Heart left ventricle (tissue), 16 donors: ENCODE measurements around the gene KNL1. TPM values are rescaled to one million over a fixed set of nuclear protein-coding genes. Genes with fewer than 3 reads are reported as not detected.

Experiments
- ATAC-seq, 4 donors: fragments of 200-7000 bp; cut with Tn5 transposase; one replicate each; pipeline ENCODE4 v1.9.1; 2020 to 2022; ENCODE audit warnings: moderate library complexity in 4 of 4, mild to moderate bottlenecking in 3 of 4, moderate number of reproducible peaks in 1 of 4
- DNase-seq, 5 donors: peaks; one replicate each; pipeline ENCODE4 v3.0.0-alpha.2; 2020
- H3K27ac ChIP-seq, 12 donors: fragments of 200-600 bp; sonication (generic) in 4 of 12; one replicate each; pipeline versions ENCODE4 v1.5.0 to v1.8.0; 2016 to 2022; ENCODE audit warnings: mild to moderate bottlenecking in 2 of 12
- H3K27me3 ChIP-seq, 9 donors: fragments of 200-600 bp; sonication (generic) in 2 of 9; one replicate each; pipeline versions ENCODE4 v1.5.1 to v1.8.0; 2016 to 2022; ENCODE audit warnings: mild to moderate bottlenecking in 3 of 9
- H3K36me3 ChIP-seq, 9 donors: fragments of 200-600 bp; sonication (generic) in 2 of 9; one replicate each; pipeline versions ENCODE4 v1.5.0 to v1.8.0; 2018 to 2022; ENCODE audit warnings: mild to moderate bottlenecking in 2 of 9
- H3K4me1 ChIP-seq, 12 donors: fragments of 200-600 bp; sonication (generic) in 4 of 12; one replicate each; pipeline versions ENCODE4 v1.5.0 to v1.8.0; 2016 to 2022; ENCODE audit warnings: mild to moderate bottlenecking in 3 of 12
- H3K4me3 ChIP-seq, 12 donors: fragments of 200-600 bp; sonication (generic) in 4 of 12; one replicate each; pipeline versions ENCODE4 v1.5.0 to v1.8.0; 2017 to 2022; ENCODE audit warnings: mild to moderate bottlenecking in 9 of 12, moderate library complexity in 4 of 12
- H3K9me3 ChIP-seq, 12 donors: fragments of 200-600 bp; sonication (generic) in 4 of 12; one replicate each; pipeline versions ENCODE4 v1.5.0 to v1.8.0; 2016 to 2022; ENCODE audit warnings: mild to moderate bottlenecking in 1 of 12
- POLR2A ChIP-seq, 2 donors: fragments of 450-650 bp; IDR thresholded peaks; one replicate each; pipeline ENCODE4 v1.6.1; 2017; ENCODE audit warnings: antibody characterized with exemption in 2 of 2, mild to moderate bottlenecking in 2 of 2, moderate library complexity in 2 of 2
- WGBS, 4 donors: extraction: QIAGEN DNeasy Blood & Tissue Kit in 2 of 4; methylation state at CpG; one replicate each; pipeline versions ENCODE4 v1.1.5 to v1.1.7; 2013 to 2018; 5-methylcytosine and 5-hydroxymethylcytosine counted together
- intact Hi-C, 10 donors: fragments of 100-400 bp; cut with DNase I; formaldehyde crosslinking; loops; one replicate each; pipeline versions ENCODE4 v1.11.1 to v1.14.2; 2022
- polyA plus RNA-seq, 2 donors: library from polyadenylated mRNA; stranded (reverse); fragments of 200-250 nt; gene quantifications; one replicate each; pipeline ENCODE4 v1.2.3, GENCODE V29; 2013
- total RNA-seq, 9 donors: library from RNA; depleted of rRNA in 2 of 9; stranded (reverse); fragments of >200 nt in 2 of 9; fragmentation: NEBNext Ultra II Directional in 3 of 9; extraction: Animal tissue kit (Norgen Biotek cat#: 25700) in 3 of 9; gene quantifications; one replicate each; pipeline versions ENCODE4 v1.1.0 to v1.2.4, GENCODE V29; 2016 to 2023
- TF ChIP-seq, protein P1 (sequence below), 12 donors: fragments of 200-600 bp; sonication (generic) in 4 of 12; IDR thresholded peaks; one replicate each; pipeline versions ENCODE4 v1.5.0 to v1.8.0; 2018 to 2022; ENCODE audit warnings: antibody characterized with exemption in 12 of 12, mild to moderate bottlenecking in 5 of 12
- donor health status: ischemic (EF 13 %, LVEDD 7.1; RV severe dilation, severe dysfunction).
- donor health status: healthy with polysubstance abuse.
- donor health status: DM: no; HTN: yes; CAD: no.
- donor health status: DM: no; HTN: no; CAD: no.
- donor health status: ischemic (EF 25% LVEDD 6.9; RV normal size, moderate dysfunction).
- donor health status: ischemic (EF 25% LVEDD 5.7; RV mildly dilated, moderate dysfunction).
- donor health status: healthy.
- donor health status: DM: yes; HTN: yes; CAD: no.
- donor health status: ischemic (EF 35%, LVEDD 5.7; RV mildly dilated, moderate dysfunction).
- donor health status: nonischemic (EF 11% LVEDD 7.7; RV severe dilation, severe dysfunction).
- donor health status: DM: yes; HTN: yes; CAD: no.
- donor health status: PGD.
- donor health status: ischemic (EF 29% LVEDD 5.4; RV normal size, mild dysfunction).
- donor health status: nonischemic (EF 23%, LVEDD 6.1; RV moderate dilation, normal function).

Gene KNL1
- total and polyA plus RNA-seq, 11 donors = 0.04 to 5.9 (median 0.62) TPM; not detected in 1

DNA sequence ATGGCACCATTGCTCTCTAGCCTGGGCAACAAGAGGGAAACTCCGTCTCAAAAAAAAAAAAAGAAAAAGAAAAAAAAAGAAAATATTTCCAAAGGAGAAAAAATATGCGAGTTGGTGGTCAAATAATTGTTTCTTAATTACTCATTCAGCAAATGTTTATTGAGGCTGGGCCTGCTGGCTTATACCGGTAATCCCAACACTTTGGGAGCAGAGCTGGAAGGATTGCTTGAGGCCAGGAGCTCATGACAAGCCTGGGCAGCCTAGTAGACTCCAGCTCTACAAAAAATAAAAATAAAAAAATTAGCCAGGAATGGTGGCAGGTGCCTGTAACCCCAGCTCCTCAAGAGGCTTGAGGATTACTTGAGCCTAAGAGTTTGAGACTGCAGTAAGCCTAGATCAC is 4.1 kb downstream of the KNL1 start:
- intact Hi-C loops = loop anchor here in 4 of 10 donors (10.0 kb wide), 3 partner anchors 97 to 297 kb away; partner anchors contain the start of genes VPS18 (in 3 of the 4), C15orf62 (in 1 of the 4), GCHFR (in 1 of the 4) and RAD51 (in 1 of the 4)
- Histone ChIP-seq H3K36me3 (no peaks in the 10 kb centered on the region), H3K4me3 (no peak overlapping the region), H3K9me3 (no peaks in the 10 kb centered on the region), H3K27ac (no peak overlapping the region), H3K4me1 (peaks cover 0 to 18% (median 7%) of the 10 kb centered on the region in 12 donors), H3K27me3 (no peaks in the 10 kb centered on the region)
- WGBS, 4 donors = 62 to 87% (median 82%) methylated on average over 3 of the region's 3 CpGs
- no peak for ATAC-seq
- DNase-seq = no peak
- TF ChIP-seq, protein P1, sequence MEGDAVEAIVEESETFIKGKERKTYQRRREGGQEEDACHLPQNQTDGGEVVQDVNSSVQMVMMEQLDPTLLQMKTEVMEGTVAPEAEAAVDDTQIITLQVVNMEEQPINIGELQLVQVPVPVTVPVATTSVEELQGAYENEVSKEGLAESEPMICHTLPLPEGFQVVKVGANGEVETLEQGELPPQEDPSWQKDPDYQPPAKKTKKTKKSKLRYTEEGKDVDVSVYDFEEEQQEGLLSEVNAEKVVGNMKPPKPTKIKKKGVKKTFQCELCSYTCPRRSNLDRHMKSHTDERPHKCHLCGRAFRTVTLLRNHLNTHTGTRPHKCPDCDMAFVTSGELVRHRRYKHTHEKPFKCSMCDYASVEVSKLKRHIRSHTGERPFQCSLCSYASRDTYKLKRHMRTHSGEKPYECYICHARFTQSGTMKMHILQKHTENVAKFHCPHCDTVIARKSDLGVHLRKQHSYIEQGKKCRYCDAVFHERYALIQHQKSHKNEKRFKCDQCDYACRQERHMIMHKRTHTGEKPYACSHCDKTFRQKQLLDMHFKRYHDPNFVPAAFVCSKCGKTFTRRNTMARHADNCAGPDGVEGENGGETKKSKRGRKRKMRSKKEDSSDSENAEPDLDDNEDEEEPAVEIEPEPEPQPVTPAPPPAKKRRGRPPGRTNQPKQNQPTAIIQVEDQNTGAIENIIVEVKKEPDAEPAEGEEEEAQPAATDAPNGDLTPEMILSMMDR (IDR thresholded peaks at IDR 0.05) = no peak
- TF ChIP-seq POLR2A (IDR thresholded peaks at IDR 0.05) = no peak

DNA sequence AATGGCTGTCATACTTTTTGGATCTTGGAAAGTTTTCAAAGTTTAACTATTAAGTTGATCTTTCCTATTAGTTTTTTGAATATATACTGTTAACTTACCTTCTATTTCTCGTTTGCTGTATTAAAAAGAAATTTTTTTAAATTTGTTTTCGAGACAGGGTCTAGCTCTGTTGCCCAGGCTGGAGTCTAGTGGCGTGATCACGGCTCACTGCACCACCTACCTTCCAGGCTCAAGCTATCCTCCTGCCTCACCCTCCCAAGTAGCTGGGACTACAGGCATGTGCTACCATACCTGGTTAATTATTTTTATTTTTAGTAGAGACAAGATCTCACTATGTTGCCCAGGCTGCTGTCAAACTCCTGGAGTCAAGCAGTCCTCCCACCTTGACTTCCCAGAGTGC is 4.6 kb downstream of the KNL1 start:
- Histone ChIP-seq H3K36me3 (no peaks in the 10 kb centered on the region), H3K9me3 (no peaks in the 10 kb centered on the region), H3K4me1 (peaks cover 0 to 13% (median 7%) of the 10 kb centered on the region in 12 donors), H3K27ac (no peak overlapping the region), H3K27me3 (no peaks in the 10 kb centered on the region), H3K4me3 (no peak overlapping the region)
- 71 to 96% (median 84%) methylated on average over 4 of the region's 4 CpGs for WGBS, 4 donors
- intact Hi-C loops = loop anchor here in 4 of 10 donors (10.0 kb wide), 3 partner anchors 96 to 296 kb away; partner anchors contain the start of genes VPS18 (in 3 of the 4), C15orf62 (in 1 of the 4), GCHFR (in 1 of the 4) and RAD51 (in 1 of the 4)
- no peak for TF ChIP-seq POLR2A (IDR thresholded peaks at IDR 0.05)
- TF ChIP-seq, protein P1 (IDR thresholded peaks at IDR 0.05) = no peak
- ATAC-seq = no peak
- DNase-seq = no peak

DNA sequence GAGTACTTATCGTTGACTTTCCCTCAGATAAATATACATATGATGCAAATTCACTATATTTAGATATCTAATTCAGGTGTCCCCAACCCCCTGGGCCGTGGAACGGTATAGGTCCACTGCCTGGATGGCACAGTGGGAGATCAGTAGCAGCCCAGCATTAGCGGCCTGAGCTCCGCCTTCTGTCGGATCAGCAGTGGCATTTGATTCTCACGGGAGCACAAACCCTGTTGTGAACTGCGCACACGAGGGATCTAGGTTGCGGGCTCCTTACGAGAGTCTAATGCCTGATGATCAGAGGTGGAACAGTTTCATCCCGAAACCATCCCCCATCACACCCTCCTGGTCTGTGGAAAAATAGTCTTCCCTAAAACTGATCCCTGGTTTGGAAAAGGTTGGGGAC is 6.9 kb downstream of the KNL1 start:
- intact Hi-C loops = no loop called here
- TF ChIP-seq, protein P1 (IDR thresholded peaks at IDR 0.05) = no peak
- no peak for TF ChIP-seq POLR2A (IDR thresholded peaks at IDR 0.05)
- H3K36me3 ChIP-seq = peaks cover 0 to 4% (median 0%) of the 10 kb centered on the region in 9 donors
- ATAC-seq (no peak), DNase-seq (no peak)
- no peaks in the 10 kb centered on the region for H3K27me3 ChIP-seq
- H3K4me3 ChIP-seq = no peak overlapping the region
- 63 to 79% (median 76%) methylated on average over 12 of the region's 12 CpGs for WGBS, 4 donors
- no peaks in the 10 kb centered on the region for H3K4me1 ChIP-seq
- H3K27ac ChIP-seq = no peak overlapping the region
- no peaks in the 10 kb centered on the region for H3K9me3 ChIP-seq

DNA sequence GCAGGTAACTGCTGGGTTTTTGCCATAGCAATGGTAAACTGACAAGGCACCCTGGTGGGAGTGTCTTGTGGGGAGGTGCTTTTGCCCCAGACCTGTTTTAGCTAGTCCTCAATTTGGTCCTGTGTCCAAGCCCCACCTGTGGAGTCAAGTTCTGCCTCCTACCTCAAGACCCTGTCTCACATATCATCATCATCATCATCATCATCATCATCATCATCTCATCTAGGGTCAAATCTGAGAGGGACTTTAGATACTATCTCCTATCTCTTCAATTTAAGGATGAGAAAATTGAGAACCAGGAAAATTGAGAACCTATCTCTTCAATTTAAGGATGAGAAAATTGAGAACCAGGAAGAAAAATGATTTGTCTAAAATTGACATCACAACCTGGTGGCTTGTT is 9.9 kb downstream of the KNL1 start:
- H3K27me3 ChIP-seq = no peaks in the 10 kb centered on the region
- intact Hi-C loops = no loop called here
- no peak for DNase-seq

More for the DNA sequence above, 9.9 kb downstream of the KNL1 start:
- no peaks in the 10 kb centered on the region for H3K9me3 ChIP-seq
- TF ChIP-seq, protein P1 (IDR thresholded peaks at IDR 0.05) = no peak
- no peak for TF ChIP-seq POLR2A (IDR thresholded peaks at IDR 0.05)
- H3K4me1 ChIP-seq = no peaks in the 10 kb centered on the region
- no peak for ATAC-seq
- no peak overlapping the region for H3K4me3 ChIP-seq
- peaks cover 0 to 11% (median 0%) of the 10 kb centered on the region in 9 donors for H3K36me3 ChIP-seq
- H3K27ac ChIP-seq = no peak overlapping the region
